ENCODE measurements around the gene PCDHB11. TPM values are rescaled to one million over a fixed set of nuclear protein-coding genes. Genes with fewer than 3 reads are reported as not detected.
"Not testable (repeated sequence)": the region's sequence is repeated elsewhere in the genome, so short reads cannot be mapped to it uniquely, and the experiment has no call there.

PCDHB11 gene
- total RNA-seq, 6 experiments from 2014 or later: 0.33 to 0.54 (median 0.47) TPM

DNA sequence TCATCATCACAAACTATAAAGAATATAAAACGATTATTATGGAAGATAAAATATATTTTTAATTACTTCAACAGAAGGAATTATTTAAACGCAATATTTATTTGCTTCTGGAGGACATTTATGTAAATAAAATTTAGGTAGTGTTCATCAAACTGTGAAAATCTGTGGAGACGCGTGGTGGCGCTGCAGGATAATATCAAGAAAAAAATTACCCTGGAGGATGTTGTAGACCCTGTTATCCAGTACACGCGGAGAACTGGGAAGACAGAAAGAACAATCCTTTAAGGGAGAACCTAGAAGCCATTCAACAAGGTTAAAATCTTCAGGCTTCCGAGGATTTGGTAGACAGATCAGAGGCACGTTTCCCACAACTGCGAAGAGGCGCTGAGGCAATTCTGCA, 9.1 kb downstream of the PCDHB11 start, which contains the start of gene PCDHB12:
Gene PCDHB12 (plus strand): TSS at position 242 of the 400 bp plus-strand sequence. CDS start 189 bp downstream, outside the sequence.
- H3K9me3 Mint-ChIP-seq: peaks cover 6% of the 10 kb centered on the region
- peaks cover 7% of the 10 kb centered on the region for H3K27me3 Mint-ChIP-seq (ENCODE audit: insufficient read depth)
- DNase-seq: peak; percentile 24
- no peak within 1 kb of the TSS for H3K27ac Mint-ChIP-seq
- TF ChIP-seq, protein P1, sequence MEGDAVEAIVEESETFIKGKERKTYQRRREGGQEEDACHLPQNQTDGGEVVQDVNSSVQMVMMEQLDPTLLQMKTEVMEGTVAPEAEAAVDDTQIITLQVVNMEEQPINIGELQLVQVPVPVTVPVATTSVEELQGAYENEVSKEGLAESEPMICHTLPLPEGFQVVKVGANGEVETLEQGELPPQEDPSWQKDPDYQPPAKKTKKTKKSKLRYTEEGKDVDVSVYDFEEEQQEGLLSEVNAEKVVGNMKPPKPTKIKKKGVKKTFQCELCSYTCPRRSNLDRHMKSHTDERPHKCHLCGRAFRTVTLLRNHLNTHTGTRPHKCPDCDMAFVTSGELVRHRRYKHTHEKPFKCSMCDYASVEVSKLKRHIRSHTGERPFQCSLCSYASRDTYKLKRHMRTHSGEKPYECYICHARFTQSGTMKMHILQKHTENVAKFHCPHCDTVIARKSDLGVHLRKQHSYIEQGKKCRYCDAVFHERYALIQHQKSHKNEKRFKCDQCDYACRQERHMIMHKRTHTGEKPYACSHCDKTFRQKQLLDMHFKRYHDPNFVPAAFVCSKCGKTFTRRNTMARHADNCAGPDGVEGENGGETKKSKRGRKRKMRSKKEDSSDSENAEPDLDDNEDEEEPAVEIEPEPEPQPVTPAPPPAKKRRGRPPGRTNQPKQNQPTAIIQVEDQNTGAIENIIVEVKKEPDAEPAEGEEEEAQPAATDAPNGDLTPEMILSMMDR (IDR thresholded peaks at IDR 0.05): peak; percentile 79
- peaks cover 4% of the 10 kb centered on the region for H3K36me3 Mint-ChIP-seq (ENCODE audit: low read depth)
- H3K4me3 Mint-ChIP-seq: peak within 1 kb of the TSS; percentile 86
- H3K4me1 Mint-ChIP-seq (ENCODE audit: low read depth): peaks cover 9% of the 10 kb centered on the region

DNA sequence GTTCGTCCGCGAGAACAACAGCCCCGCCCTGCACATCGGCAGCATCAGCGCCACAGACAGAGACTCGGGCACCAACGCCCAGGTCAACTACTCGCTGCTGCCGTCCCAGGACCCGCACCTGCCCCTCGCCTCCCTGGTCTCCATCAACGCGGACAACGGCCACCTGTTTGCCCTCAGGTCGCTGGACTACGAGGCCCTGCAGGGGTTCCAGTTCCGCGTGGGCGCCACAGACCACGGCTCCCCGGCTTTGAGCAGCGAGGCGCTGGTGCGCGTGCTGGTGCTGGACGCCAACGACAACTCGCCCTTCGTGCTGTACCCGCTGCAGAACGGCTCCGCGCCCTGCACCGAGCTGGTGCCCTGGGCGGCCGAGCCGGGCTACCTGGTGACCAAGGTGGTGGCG, 10.9 kb downstream of the PCDHB11 start:
- not testable (repeated sequence) for H3K36me3 Mint-ChIP-seq (ENCODE audit: low read depth); H3K27me3 Mint-ChIP-seq (ENCODE audit: insufficient read depth)
- H3K9me3 Mint-ChIP-seq: peaks cover 13% of the 10 kb centered on the region

DNA sequence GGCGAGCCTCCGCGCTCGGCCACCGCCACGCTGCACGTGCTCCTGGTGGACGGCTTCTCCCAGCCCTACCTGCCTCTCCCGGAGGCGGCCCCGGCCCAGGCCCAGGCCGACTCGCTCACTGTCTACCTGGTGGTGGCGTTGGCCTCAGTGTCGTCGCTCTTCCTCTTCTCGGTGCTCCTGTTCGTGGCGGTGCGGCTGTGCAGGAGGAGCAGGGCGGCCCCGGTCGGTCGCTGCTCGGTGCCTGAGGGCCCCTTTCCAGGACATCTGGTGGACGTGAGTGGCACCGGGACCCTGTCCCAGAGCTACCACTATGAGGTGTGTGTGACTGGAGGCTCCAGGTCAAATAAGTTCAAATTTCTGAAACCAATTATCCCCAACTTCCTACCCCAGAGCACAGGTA, 11.4 kb downstream of the PCDHB11 start:
- H3K27ac Mint-ChIP-seq; H3K36me3 Mint-ChIP-seq (ENCODE audit: low read depth); DNase-seq; H3K27me3 Mint-ChIP-seq (ENCODE audit: insufficient read depth); H3K4me3 Mint-ChIP-seq: not testable (repeated sequence)
- peaks cover 15% of the 10 kb centered on the region for H3K9me3 Mint-ChIP-seq
- H3K4me1 Mint-ChIP-seq (ENCODE audit: low read depth): peaks cover 18% of the 10 kb centered on the region

More for the DNA sequence above, 10.9 kb downstream of the PCDHB11 start:
- DNase-seq, H3K27ac Mint-ChIP-seq, H3K4me3 Mint-ChIP-seq: not testable (repeated sequence)
- H3K4me1 Mint-ChIP-seq (ENCODE audit: low read depth): peaks cover 18% of the 10 kb centered on the region

DNA sequence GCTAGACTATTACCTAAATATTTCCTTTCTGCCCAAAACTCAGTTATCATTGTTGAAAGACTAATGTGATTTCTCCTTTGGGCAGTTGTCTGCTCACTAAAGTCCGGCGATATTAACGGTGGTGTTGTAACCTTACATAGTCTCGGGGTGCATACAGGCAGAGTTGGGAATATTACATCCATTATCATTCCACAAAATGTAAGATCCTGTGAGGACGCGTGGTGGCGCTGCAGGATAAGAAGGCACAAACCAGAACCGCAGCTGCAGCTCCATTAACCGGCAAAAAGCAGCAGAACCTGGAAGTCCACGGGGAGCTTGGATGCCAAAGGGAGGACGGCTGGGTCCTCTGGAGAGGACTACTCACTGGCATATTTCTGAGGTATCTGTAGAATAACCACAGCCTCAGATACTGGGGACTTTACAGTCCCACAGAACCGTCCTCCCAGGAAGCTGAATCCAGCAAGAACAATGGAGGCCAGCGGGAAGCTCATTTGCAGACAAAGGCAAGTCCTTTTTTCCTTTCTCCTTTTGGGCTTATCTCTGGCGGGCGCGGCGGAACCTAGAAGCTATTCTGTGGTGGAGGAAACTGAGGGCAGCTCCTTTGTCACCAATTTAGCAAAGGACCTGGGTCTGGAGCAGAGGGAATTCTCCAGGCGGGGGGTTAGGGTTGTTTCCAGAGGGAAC, 14.4 kb downstream of the PCDHB11 start, which contains the start of gene PCDHB13:
Gene PCDHB13 (plus strand): TSS at position 264 of the 684 bp plus-strand sequence. CDS start 205 bp downstream, at position 469.
- H3K27me3 Mint-ChIP-seq (ENCODE audit: insufficient read depth); H3K27ac Mint-ChIP-seq: not testable (repeated sequence)
- peaks cover 19% of the 10 kb centered on the region for H3K36me3 Mint-ChIP-seq (ENCODE audit: low read depth)
- TF ChIP-seq, protein P1 (IDR thresholded peaks at IDR 0.05): peak; percentile 76
- peak; percentile 60 for DNase-seq
- peaks cover 35% of the 10 kb centered on the region for H3K9me3 Mint-ChIP-seq
- peak within 1 kb of the TSS; percentile 78 for H3K4me3 Mint-ChIP-seq
- H3K4me1 Mint-ChIP-seq (ENCODE audit: low read depth): peaks cover 14% of the 10 kb centered on the region

DNA sequence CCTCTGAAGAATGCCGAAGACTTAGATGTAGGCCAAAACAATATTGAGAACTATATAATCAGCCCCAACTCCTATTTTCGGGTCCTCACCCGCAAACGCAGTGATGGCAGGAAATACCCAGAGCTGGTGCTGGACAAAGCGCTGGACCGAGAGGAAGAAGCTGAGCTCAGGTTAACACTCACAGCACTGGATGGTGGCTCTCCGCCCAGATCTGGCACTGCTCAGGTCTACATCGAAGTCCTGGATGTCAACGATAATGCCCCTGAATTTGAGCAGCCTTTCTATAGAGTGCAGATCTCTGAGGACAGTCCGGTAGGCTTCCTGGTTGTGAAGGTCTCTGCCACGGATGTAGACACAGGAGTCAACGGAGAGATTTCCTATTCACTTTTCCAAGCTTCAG, 15.2 kb downstream of the PCDHB11 start:
- H3K9me3 Mint-ChIP-seq: peaks cover 38% of the 10 kb centered on the region
- H3K27me3 Mint-ChIP-seq (ENCODE audit: insufficient read depth); H3K27ac Mint-ChIP-seq; H3K4me1 Mint-ChIP-seq (ENCODE audit: low read depth); DNase-seq: not testable (repeated sequence)
- H3K4me3 Mint-ChIP-seq: peak overlapping the region; percentile 72
- peaks cover 21% of the 10 kb centered on the region for H3K36me3 Mint-ChIP-seq (ENCODE audit: low read depth)

DNA sequence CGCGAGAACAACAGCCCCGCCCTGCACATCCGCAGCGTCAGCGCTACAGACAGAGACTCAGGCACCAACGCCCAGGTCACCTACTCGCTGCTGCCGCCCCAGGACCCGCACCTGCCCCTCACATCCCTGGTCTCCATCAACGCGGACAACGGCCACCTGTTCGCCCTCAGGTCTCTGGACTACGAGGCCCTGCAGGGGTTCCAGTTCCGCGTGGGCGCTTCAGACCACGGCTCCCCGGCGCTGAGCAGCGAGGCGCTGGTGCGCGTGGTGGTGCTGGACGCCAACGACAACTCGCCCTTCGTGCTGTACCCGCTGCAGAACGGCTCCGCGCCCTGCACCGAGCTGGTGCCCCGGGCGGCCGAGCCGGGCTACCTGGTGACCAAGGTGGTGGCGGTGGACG, 16.1 kb downstream of the PCDHB11 start:
- H3K4me1 Mint-ChIP-seq (ENCODE audit: low read depth); H3K27me3 Mint-ChIP-seq (ENCODE audit: insufficient read depth); H3K27ac Mint-ChIP-seq; DNase-seq; H3K4me3 Mint-ChIP-seq: not testable (repeated sequence)
- Mint-ChIP-seq H3K9me3 (peaks cover 38% of the 10 kb centered on the region), H3K36me3 (ENCODE audit: low read depth) (peaks cover 16% of the 10 kb centered on the region)

DNA sequence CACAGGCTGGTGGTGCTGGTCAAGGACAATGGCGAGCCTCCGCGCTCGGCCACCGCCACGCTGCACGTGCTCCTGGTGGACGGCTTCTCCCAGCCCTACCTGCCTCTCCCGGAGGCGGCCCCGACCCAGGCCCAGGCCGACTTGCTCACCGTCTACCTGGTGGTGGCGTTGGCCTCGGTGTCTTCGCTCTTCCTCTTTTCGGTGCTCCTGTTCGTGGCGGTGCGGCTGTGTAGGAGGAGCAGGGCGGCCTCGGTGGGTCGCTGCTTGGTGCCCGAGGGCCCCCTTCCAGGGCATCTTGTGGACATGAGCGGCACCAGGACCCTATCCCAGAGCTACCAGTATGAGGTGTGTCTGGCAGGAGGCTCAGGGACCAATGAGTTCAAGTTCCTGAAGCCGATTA, 16.6 kb downstream of the PCDHB11 start:
- DNase-seq; H3K27me3 Mint-ChIP-seq (ENCODE audit: insufficient read depth); H3K4me1 Mint-ChIP-seq (ENCODE audit: low read depth); H3K4me3 Mint-ChIP-seq; H3K27ac Mint-ChIP-seq: not testable (repeated sequence)
- H3K36me3 Mint-ChIP-seq (ENCODE audit: low read depth): peaks cover 16% of the 10 kb centered on the region
- H3K9me3 Mint-ChIP-seq: peaks cover 38% of the 10 kb centered on the region

DNA sequence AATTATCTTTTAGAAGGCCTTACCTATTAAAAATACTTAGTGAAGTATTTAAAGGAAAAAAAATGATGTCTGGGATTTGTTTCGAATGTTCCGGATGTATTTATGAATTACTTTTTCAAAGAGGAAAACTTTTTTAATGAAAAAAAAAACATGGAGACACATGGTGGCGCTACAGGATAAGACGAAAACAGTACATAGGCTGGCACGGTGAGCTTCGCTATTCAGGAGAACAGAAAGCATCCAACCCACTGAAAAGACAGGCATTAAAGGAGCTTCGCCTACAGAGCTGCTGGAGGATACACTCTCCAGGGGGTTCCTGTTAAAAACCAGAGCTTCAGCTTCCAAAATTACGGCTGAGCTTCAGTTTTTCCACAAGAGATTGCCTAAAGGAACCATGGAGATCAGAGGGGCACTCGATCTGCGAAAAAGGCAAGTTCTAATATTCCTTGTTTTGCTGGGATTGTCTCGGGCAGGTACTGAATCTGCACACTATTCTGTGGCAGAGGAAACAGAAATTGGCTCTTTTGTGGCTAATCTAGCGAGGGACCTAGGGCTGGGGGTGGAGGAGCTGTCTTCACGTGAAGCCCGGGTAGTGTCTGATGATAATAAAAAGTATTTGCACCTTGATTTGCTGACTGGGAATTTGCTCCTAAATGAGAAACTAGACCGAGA, 23.8 kb downstream of the PCDHB11 start, which contains the start of gene PCDHB14:
Gene PCDHB14 (plus strand): TSS at position 232 of the 672 bp plus-strand sequence. CDS start 163 bp downstream, at position 395.
- H3K9me3 Mint-ChIP-seq: peaks cover 31% of the 10 kb centered on the region
- H3K4me1 Mint-ChIP-seq (ENCODE audit: low read depth): peaks cover 12% of the 10 kb centered on the region
- peak; percentile 62 for DNase-seq

DNA sequence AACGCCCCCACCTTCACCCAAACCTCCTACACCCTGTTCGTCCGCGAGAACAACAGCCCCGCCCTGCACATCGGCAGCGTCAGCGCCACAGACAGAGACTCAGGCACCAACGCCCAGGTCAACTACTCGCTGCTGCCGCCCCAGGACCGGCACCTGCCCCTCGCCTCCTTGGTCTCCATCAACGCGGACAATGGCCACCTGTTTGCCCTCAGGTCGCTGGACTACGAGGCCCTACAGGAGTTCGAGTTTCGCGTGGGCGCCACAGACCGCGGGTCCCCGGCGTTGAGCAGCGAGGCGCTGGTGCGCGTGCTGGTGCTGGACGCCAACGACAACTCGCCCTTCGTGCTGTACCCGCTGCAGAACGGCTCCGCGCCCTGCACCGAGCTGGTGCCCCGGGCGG, 25.4 kb downstream of the PCDHB11 start:
- peaks cover 20% of the 10 kb centered on the region for H3K9me3 Mint-ChIP-seq
- H3K4me3 Mint-ChIP-seq: peak overlapping the region; percentile 34; the same call in 1 of the 2 replicates
- not testable (repeated sequence) for H3K27ac Mint-ChIP-seq

More for the DNA sequence above, 23.8 kb downstream of the PCDHB11 start, which contains the start of gene PCDHB14:
- Mint-ChIP-seq H3K27ac (no peak within 1 kb of the TSS; the same call in 1 of the 2 replicates), H3K27me3 (ENCODE audit: insufficient read depth) (peaks cover 6% of the 10 kb centered on the region), H3K36me3 (ENCODE audit: low read depth) (peaks cover 9% of the 10 kb centered on the region; the same call in 1 of the 2 replicates), H3K4me3 (peak within 1 kb of the TSS; percentile 90)
- TF ChIP-seq, protein P1 (IDR thresholded peaks at IDR 0.05): peak; percentile 77

DNA sequence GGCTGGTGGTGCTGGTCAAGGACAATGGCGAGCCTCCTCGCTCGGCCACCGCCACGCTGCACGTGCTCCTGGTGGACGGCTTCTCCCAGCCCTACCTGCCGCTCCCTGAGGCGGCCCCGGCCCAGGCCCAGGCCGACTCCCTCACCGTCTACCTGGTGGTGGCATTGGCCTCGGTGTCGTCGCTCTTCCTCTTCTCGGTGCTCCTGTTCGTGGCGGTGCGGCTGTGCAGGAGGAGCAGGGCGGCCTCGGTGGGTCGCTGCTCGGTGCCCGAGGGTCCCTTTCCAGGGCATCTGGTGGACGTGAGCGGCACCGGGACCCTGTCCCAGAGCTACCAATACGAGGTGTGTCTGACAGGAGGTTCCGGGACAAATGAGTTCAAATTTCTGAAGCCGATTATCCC, 26.0 kb downstream of the PCDHB11 start:
- peaks cover 12% of the 10 kb centered on the region for H3K4me1 Mint-ChIP-seq (ENCODE audit: low read depth)
- not testable (repeated sequence) for H3K27ac Mint-ChIP-seq; H3K27me3 Mint-ChIP-seq (ENCODE audit: insufficient read depth); H3K36me3 Mint-ChIP-seq (ENCODE audit: low read depth); H3K4me3 Mint-ChIP-seq; DNase-seq
- peaks cover 16% of the 10 kb centered on the region for H3K9me3 Mint-ChIP-seq

More for the DNA sequence above, 25.4 kb downstream of the PCDHB11 start:
- peaks cover 12% of the 10 kb centered on the region for H3K4me1 Mint-ChIP-seq (ENCODE audit: low read depth)
- H3K27me3 Mint-ChIP-seq (ENCODE audit: insufficient read depth); H3K36me3 Mint-ChIP-seq (ENCODE audit: low read depth); DNase-seq: not testable (repeated sequence)
